GM18951 (cell line): ENCODE data around the gene DEFB123.
"Not testable (repeated sequence)": the region's sequence is repeated elsewhere in the genome, so short reads cannot be mapped to it uniquely, and the experiment has no call there.

ENCODE experiments used
- POLR2A ChIP-seq: IDR thresholded peaks from 4 replicates; pipeline ENCODE4 v1.6.1; 2011; ENCODE audit warnings: mild to moderate bottlenecking; ENCODE audit not compliant: insufficient read length, insufficient read depth; ENCODE audit errors: extremely low read depth
- in situ Hi-C: fragments of 300-500 bp; cut with MboI; formaldehyde crosslinking; loops from one replicate; pipeline ENCODE4 v1.12.0; 2022; ENCODE audit warnings: low sequenced_read_pairs, mixed read lengths, inconsistent platforms; ENCODE audit not compliant: unreplicated experiment

The DEFB123 gene

DNA sequence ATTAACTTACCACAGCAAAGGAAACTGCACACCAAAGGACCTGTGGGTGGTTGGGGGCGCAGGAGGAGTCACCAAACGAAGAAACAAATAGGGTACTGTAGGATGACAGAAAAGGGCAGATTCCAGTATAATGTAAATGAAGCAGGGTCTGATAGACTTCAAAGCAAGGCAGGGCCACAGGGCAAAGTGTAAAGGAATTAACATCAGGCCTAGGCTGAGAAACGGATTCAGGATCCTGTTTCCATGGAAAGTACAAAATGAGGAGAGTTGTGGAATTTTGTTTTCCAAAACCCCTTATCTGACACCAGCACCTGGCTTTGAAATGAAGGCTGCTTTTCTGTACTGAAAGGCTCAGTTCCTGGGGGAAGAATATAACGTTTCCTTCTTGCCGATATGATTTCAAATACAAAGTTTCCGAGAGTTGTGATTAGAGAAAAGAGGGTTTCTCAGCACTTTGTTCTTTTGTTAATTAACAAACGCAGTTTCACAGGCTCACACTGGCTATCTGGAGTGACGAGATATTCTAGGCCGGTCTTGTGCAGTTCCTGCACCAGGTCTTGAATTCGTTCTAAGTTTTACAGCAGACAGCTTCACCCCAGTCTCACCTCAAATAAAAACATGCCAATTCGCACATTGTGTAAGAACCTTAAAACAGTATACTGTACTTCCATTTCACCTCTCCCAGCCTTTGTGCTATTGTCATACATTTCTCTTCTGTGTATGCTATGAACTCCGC is 5.8 kb downstream of the DEFB123 start:
- in situ Hi-C loops, result no loop called here
- no peak for TF ChIP-seq POLR2A

DNA sequence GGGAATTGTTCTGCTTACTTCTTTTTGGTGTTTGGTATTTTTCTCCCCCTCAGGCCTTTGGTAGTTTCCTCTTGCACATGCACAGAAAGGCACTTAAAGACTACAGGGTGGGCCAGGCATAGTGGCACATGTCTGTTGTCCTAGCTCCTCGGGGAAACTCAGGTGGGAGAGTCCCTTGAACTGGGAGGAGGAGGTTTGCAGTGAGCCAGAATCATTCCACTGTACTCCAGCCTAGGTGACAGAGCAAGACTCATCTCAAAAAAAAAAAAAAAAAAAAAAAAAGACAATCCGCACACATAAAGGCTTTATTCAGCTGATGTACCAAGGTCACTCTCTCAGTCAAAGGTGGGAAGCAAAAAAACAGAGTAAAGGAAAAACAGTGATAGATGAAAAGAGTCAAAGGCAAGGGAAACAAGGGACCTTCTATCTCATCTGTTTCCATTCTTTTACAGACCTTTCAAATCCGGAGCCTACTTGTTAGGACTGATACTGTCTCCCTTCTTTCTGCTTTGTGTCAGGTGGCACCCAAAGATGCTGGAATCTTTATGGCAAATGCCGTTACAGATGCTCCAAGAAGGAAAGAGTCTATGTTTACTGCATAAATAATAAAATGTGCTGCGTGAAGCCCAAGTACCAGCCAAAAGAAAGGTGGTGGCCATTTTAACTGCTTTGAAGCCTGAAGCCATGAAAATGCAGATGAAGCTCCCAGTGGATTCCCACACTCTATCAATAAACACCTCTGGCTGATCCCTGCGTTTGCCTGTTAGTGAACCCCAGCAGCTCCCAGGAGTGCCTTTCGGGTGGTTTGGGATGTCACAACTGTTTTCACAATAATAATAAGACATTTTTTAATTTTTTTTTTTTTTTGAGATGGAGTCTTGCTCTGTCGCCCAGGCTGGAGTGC is 9.3 kb downstream of the DEFB123 start:
- in situ Hi-C loops, result no loop called here
- TF ChIP-seq POLR2A, result no peak

- TF ChIP-seq POLR2A, result no peak
- in situ Hi-C loops, result no loop called here
Observed at GRCh38 chr20:31452575-31452974, 12.1 kb downstream of the DEFB123 start.

GRCh38 chr20:31454361-31454760 is 13.9 kb downstream of the DEFB123 start:
- in situ Hi-C loops, result no loop called here
- TF ChIP-seq POLR2A, result no peak

GRCh38 chr20:31470946-31471345 is 30.5 kb downstream of the DEFB123 start:
- in situ Hi-C loops, result not testable (repeated sequence)

DNA sequence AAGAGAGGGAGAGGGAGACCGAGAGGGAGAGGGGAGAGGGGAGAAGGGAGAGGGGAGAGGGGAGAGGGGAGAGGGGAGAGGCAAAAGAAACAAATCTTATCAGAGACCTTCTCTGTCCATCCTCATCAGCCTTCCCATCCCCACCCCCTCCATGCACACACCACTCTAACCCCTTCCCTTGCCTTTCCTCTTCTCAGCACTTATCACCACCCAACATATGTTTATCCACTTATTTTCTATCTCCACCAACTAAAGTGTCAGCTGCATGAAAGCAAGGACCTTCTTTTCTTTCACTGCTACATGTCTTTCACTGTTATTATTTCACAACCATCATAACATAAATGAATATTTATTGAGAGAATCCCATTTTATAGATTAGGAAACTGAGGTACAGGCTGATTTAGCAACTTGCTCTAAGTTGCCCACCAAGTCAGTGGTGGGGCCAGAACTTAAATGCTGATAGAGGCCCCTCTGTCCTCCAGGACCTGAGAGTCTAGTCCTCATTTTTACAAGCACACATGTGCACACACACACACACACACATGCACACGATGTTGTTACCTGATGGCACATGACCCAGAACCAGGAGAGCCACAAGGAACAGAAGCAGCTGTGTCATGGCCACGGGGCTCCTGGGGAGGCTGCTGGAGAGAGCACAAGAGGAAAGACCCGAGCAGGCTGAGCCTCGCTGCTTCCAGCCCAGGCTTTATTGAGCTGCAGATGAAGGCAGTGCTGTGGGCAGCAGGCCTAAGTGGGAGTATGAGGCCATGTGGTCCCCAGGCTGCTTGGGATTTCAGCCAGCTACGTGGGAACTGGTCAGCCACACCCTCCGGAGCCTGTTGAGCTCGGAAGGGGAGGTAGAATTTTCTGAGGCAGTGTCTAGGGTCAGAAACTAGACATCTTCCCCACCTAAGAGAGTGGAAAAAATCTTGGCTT is 32.2 kb downstream of the DEFB123 start:
- TF ChIP-seq POLR2A, result no peak

DNA sequence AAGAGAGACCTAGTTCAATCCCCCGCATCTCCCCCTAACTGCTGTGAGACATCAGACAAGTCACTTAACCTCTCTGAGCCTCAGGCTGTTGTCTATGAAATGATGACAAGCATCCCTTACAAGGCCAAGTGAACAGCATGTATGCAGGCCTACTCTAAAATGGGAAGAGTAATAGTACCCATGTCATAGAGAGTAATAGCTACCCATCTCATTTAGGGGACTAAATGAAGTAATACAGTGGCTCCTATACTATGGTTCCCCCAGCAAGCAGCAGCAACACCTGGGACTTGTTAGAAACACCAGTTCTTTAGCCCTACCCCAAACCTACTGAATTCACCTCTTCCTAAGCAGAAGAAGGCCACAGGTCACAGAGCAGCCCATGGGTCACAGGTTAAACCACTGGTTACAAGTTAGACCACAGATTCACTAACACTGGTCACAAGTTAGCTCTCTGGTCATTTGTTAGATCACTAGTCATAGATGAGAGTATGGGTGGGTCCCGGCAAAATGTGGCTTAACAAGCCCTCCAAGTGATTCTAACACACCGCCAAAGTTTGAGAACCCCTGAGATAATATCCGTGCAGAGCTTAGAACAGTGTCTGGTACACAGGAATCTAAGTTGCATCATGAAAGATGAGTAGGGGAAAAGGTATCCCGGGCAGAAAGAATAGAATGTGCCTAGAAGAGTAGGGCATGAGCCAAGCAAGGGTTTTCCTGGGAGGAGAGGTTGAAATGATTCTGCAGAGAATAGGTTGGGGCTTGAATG is 33.1 kb downstream of the DEFB123 start:
- in situ Hi-C loops, result no loop called here
- no peak for TF ChIP-seq POLR2A

More for the DNA sequence above, 32.2 kb downstream of the DEFB123 start:
- in situ Hi-C loops, result no loop called here

DNA sequence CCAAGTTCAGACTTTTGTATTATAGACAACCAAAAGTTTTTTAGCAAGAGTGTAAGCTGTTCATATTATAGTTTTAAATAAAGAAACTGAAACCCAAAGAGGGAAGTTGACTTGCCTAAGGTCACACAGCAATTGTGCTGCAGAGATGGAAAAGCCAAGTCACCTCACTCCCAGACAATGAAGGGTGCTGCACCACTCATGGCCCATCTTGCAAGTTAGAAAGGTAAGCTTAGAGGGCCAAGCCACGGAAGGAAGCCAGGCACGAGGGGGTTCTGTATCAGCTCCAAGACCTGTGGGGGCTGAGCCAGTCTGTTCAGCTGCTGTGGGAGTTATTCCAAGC is 33.6 kb downstream of the DEFB123 start:
- in situ Hi-C loops, result no loop called here

DNA sequence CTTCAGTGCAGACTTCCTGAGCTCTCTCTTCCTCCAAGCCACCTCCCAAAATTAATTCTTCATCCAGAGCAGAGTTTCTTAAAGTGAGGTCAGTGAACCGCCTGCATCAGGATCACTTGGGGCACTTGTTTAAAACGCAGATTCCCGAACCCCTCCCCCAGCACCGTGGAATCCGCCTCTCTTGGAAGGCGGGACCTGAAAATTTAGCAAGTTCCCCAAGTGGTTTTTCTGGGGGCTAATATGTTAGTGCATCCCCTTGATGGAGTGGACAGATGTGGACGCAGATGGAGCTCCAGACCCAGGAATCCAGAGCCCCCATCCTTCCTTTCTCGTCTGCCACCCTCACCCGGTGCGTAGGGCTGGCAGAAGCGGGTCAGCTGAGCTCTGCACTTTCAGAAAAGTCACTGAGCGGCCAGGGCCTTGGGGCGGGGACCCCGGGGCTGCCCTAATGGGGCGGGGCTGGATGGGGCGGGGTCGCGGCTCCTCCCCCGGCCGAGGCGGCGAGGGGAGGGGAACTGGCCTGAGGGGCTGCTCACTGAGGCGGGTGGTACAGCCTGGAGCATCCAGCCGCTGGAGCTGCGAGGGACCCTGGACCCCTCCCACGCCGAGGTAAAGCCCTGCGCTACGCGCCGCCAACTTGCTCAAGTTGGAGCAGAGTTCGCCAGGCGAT is 34.5 kb downstream of the DEFB123 start, which contains the start of the genes DEFB124 and REM1:
Gene DEFB124 (minus strand): TSS at position 370 of the 670 bp plus-strand sequence. CDS start 2,114 bp downstream, outside the sequence.
Gene REM1 (plus strand): TSS at position 531 of the 670 bp plus-strand sequence. CDS start 1,158 bp downstream, outside the sequence.
- TF ChIP-seq POLR2A, result no peak
- in situ Hi-C loops, result no loop called here

More for the DNA sequence above, 33.6 kb downstream of the DEFB123 start:
- no peak for TF ChIP-seq POLR2A

DNA sequence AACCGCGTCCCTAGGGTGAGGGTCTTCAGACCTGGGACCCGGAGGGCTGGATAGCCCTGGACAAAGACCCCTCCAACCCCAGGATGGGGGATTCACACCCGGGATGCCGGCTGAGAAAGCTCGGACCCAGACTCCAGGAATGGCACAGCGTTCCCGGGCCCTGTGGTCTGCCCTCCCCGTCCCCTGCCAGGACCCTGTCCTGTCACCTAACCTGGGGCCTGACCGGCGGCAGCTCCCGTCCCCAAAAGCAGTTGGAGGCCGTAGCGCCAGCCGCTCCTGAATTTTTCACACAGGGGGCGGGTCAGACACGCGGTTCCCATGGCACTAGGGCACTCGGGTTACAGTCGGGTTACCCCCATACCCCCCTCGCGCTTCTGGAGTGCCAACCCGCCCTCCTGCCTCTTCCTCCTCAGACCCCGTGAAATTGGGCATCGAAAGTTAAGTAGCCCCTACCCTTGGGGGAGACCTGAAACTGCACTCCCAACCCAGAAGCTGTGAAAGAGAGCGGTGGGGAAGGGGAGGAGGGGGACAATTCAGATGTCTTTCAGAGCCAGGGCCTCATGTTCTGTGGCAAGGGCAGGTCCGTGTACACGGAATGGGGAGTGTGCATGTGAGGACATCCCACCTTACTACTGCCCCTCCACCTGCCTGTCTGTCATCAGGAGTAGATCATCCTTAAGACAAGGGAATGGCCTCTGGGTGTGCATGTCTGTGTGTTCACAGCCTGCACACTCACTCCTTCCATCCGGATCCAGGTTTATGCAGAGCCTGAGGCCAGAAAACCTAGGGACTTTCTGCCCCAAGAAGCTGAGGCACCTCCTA is 35.3 kb downstream of the DEFB123 start:
- in situ Hi-C loops, result no loop called here
- no peak for TF ChIP-seq POLR2A

DNA sequence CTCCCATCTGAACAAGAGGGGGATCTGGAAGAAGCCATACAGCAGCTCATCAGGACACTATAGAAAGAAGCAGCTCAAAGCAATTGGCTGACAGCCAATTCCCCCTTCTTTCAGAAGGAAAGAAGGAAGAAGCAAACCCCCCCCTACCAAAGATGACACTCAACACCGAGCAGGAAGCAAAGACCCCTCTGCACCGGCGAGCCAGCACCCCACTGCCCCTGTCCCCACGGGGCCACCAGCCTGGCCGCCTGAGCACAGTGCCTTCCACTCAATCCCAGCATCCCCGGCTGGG is 35.8 kb downstream of the DEFB123 start:
- no peak for TF ChIP-seq POLR2A
- in situ Hi-C loops, result no loop called here
